Stimulated activated CD4-positive, alpha-beta T cell treated with anti-CD3 and anti-CD28 coated beads, Interleukin-12 subunit alpha, Interleukin-12 subunit beta, amount 100 ng/mL, for 24 hours (primary cell): Measurements from ENCODE around the gene SPANXA2.
"Not testable (repeated sequence)": the region's sequence is repeated elsewhere in the genome, so short reads cannot be mapped to it uniquely, and the experiment has no call there.

Experiments
- DNase-seq, 2 experiments: peaks; one replicate each; pipeline ENCODE4 v3.0.0-alpha.2; 2020; ENCODE audit warnings: low read depth in 2 of 2

Gene SPANXA2, protein sequence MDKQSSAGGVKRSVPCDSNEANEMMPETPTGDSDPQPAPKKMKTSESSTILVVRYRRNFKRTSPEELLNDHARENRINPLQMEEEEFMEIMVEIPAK

DNA sequence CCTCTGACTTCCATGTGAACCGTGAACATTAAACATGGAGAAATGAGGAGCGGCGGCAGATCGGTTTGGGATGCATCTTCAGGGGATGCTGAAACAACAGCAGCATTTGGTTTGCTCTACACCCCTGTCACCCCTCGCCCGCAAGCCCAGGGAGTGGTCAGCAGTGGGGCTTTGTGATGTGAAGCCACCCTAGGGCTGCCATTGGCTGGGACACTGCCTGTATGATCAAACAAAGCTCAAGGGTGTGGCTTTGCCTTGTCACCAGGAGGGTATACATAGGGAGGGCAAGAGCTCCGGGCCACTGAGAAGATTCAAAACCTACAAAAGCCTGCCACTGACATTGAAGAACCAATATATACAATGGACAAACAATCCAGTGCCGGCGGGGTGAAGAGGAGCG, at the start of gene SPANXA2:
TSS of gene SPANXA2 (plus strand) at position 301 of the 400 bp plus-strand sequence. CDS start at position 361, 60 bp downstream.
- not testable (repeated sequence) for DNase-seq

GRCh38 chrX:141542551-141542950, 47.0 kb upstream of the SPANXA2 start:
- not testable (repeated sequence) for DNase-seq

- DNase-seq: not testable (repeated sequence)
Measured at GRCh38 chrX:141584638-141585037, 4.9 kb upstream of the SPANXA2 start, which contains the start of gene SPANXA1. TSS of gene SPANXA1 (minus strand) at chrX:141584738. CDS start at chrX:141584678, 60 bp downstream.

- DNase-seq: no peak
Measured at GRCh38 chrX:141609111-141609510, 19.6 kb downstream of the SPANXA2 start.

DNA sequence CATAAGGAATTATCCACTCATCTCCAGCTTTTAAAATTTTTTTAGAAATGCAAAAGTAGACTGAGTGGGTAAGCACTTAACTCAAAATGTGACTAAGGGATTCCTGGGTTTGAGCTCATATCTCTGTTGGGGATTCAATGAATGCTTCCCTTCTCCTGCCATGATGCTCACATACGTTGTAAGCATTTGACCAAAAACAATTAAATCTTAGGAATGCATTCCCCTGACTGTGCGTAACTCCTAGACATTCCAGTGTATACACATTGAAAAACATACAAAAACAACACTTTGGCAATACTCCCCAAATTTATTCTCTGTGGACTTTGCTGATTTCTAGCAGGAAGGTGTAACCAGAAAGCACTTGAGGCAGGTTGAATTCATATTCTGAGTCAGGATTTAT, 29.8 kb downstream of the SPANXA2 start:
- no peak for DNase-seq

- no peak for DNase-seq
Measured at GRCh38 chrX:141632124-141632523, 42.6 kb downstream of the SPANXA2 start.

GRCh38 chrX:141638550-141638949, 49.0 kb downstream of the SPANXA2 start:
- DNase-seq: no peak
